Measurements from ENCODE around the gene EFHD1. TPM values are rescaled to one million over a fixed set of nuclear protein-coding genes. Genes with fewer than 3 reads are reported as not detected.
A peak's percentile ranks its signal among the peaks of the same experiment; 100 is the strongest.

EFHD1 gene
- total and polyA plus RNA-seq, 4 donors = 2.2 to 8.6 (median 4.9) TPM

- Histone ChIP-seq H3K27ac (ENCODE audit: low read depth in 1 of 2, low read length in 1 of 2) (no peak overlapping the region), H3K27me3 (ENCODE audit: control insufficient read depth in 3 of 3, insufficient read depth in 3 of 3, low read length in 2 of 3) (no peaks in the 10 kb centered on the region), H3K9ac (ENCODE audit: insufficient read depth in 1 of 2, low read length in 2 of 2) (no peak overlapping the region), H3K9me3 (ENCODE audit: control insufficient read depth in 4 of 4, insufficient read depth in 3 of 4, low read length in 3 of 4) (no peaks in the 10 kb centered on the region), H3K36me3 (ENCODE audit: control insufficient read depth in 4 of 4, insufficient read depth in 4 of 4, low read length in 4 of 4) (no peaks in the 10 kb centered on the region), H3K4me3 (no peak overlapping the region), H3K4me1 (ENCODE audit: control insufficient read depth in 5 of 5, insufficient read depth in 5 of 5, low read length in 5 of 5) (no peaks in the 10 kb centered on the region)
- ATAC-seq (ENCODE audit: insufficient read depth, low FRiP score) = no peak
- WGBS, 2 donors = 40 to 54% methylated on average over 9 of the region's 9 CpGs
- DNase-seq = peak; percentile 24 to 58 (median 44)
- TF ChIP-seq, protein P1, sequence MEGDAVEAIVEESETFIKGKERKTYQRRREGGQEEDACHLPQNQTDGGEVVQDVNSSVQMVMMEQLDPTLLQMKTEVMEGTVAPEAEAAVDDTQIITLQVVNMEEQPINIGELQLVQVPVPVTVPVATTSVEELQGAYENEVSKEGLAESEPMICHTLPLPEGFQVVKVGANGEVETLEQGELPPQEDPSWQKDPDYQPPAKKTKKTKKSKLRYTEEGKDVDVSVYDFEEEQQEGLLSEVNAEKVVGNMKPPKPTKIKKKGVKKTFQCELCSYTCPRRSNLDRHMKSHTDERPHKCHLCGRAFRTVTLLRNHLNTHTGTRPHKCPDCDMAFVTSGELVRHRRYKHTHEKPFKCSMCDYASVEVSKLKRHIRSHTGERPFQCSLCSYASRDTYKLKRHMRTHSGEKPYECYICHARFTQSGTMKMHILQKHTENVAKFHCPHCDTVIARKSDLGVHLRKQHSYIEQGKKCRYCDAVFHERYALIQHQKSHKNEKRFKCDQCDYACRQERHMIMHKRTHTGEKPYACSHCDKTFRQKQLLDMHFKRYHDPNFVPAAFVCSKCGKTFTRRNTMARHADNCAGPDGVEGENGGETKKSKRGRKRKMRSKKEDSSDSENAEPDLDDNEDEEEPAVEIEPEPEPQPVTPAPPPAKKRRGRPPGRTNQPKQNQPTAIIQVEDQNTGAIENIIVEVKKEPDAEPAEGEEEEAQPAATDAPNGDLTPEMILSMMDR (IDR thresholded peaks at IDR 0.05; ENCODE audit: control extremely low read depth, extremely low read depth) = peak; percentile 47
Observed at GRCh38 chr2:232611559-232612218, 21.7 kb upstream of the EFHD1 start.

- no peak for DNase-seq
- Histone ChIP-seq H3K4me3 (no peak overlapping the region), H3K27ac (ENCODE audit: low read depth in 1 of 2, low read length in 1 of 2) (no peak overlapping the region), H3K27me3 (ENCODE audit: control insufficient read depth in 3 of 3, insufficient read depth in 3 of 3, low read length in 2 of 3) (no peaks in the 10 kb centered on the region), H3K9me3 (ENCODE audit: control insufficient read depth in 4 of 4, insufficient read depth in 3 of 4, low read length in 3 of 4) (no peaks in the 10 kb centered on the region), H3K9ac (ENCODE audit: insufficient read depth in 1 of 2, low read length in 2 of 2) (no peak overlapping the region), H3K36me3 (ENCODE audit: control insufficient read depth in 4 of 4, insufficient read depth in 4 of 4, low read length in 4 of 4) (no peaks in the 10 kb centered on the region), H3K4me1 (ENCODE audit: control insufficient read depth in 5 of 5, insufficient read depth in 5 of 5, low read length in 5 of 5) (no peaks in the 10 kb centered on the region)
- TF ChIP-seq, protein P1 (IDR thresholded peaks at IDR 0.05; ENCODE audit: control extremely low read depth, extremely low read depth) = no peak
- no peak for ATAC-seq (ENCODE audit: insufficient read depth, low FRiP score)
- 60 to 83% methylated on average over 3 of the region's 3 CpGs for WGBS, 2 donors
Observed at GRCh38 chr2:232613538-232614134, 19.8 kb upstream of the EFHD1 start.

DNA sequence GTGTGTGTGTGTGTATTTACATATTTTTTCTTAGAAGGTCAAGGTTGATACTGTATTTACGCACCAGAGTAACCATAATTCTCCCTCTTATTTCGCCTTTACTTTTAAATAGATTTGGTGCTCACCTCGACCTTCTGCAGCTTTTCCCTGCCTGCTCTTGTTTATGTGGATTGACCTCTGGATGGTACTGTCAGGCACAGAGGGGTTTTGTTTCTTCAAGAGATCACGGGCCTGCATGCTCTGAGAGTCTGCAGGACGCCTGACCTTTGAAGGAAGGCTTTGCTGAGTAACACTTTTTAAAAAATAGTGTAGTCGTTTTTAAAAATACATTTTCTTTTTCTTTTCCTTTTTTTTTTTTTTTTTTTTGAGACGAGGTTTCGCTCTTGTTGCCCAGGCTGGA lies 18.1 kb upstream of the EFHD1 start:
- ATAC-seq (ENCODE audit: insufficient read depth, low FRiP score) (no peak), DNase-seq (no peak)
- Histone ChIP-seq H3K9ac (ENCODE audit: insufficient read depth in 1 of 2, low read length in 2 of 2) (no peak overlapping the region), H3K36me3 (ENCODE audit: control insufficient read depth in 4 of 4, insufficient read depth in 4 of 4, low read length in 4 of 4) (no peaks in the 10 kb centered on the region), H3K4me3 (no peak overlapping the region), H3K27me3 (ENCODE audit: control insufficient read depth in 3 of 3, insufficient read depth in 3 of 3, low read length in 2 of 3) (no peaks in the 10 kb centered on the region), H3K4me1 (ENCODE audit: control insufficient read depth in 5 of 5, insufficient read depth in 5 of 5, low read length in 5 of 5) (no peaks in the 10 kb centered on the region), H3K27ac (ENCODE audit: low read depth in 1 of 2, low read length in 1 of 2) (no peak overlapping the region), H3K9me3 (ENCODE audit: control insufficient read depth in 4 of 4, insufficient read depth in 3 of 4, low read length in 3 of 4) (no peaks in the 10 kb centered on the region)
- TF ChIP-seq, protein P1 (IDR thresholded peaks at IDR 0.05; ENCODE audit: control extremely low read depth, extremely low read depth) = no peak
- WGBS, 2 donors = 81 to 85% methylated on average over 6 to 8 of the region's 8 CpGs
